ENCODE data around the gene ZNF438. TPM values are rescaled to one million over a fixed set of nuclear protein-coding genes. Genes with fewer than 3 reads are reported as not detected.
"Not testable (repeated sequence)": the region's sequence is repeated elsewhere in the genome, so short reads cannot be mapped to it uniquely, and the experiment has no call there.

The ZNF438 gene
- total RNA-seq, 1 experiment from 2014 or later = 0.26 TPM

DNA sequence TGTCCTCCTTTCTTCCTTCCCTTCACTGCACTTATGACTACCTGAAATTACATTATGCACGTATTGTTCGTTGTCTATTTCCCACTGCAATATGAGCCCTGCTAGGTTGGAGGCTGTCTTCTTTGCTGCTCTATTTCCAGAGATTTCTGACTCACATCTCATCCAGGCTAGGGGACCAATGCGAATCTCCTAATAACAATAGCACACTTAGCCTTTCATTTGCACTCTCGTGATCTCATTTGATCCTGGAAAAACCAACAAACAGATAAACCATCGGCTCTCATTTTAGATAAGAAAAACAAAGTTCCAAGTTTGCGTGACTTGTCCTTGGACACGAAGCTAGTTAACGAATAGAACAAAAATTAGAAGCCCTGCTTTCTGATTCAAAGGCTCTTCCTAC, 1.4 kb downstream of the ZNF438 start:
- H3K4me2 ChIP-seq (ENCODE audit: low read depth, low read length, poor library complexity, severe bottlenecking) = no peak overlapping the region
- no peaks in the 10 kb centered on the region for H3K9me3 ChIP-seq (ENCODE audit: low read length)
- H4K20me1 ChIP-seq (ENCODE audit: insufficient read depth, low read depth, low read length) = no peaks in the 10 kb centered on the region
- H3K9ac ChIP-seq (ENCODE audit: low read length) = no peak overlapping the region
- H3K79me2 ChIP-seq (ENCODE audit: low read length) = no peaks in the 10 kb centered on the region
- no peaks in the 10 kb centered on the region for H3K9me2 ChIP-seq (replicated peaks; ENCODE audit: insufficient read depth, low read length)
- peaks cover 15% of the 10 kb centered on the region for H3K4me1 ChIP-seq (ENCODE audit: low read length)
- H3K36me3 ChIP-seq (ENCODE audit: insufficient read depth, low read length) = no peaks in the 10 kb centered on the region
- no peak overlapping the region for H2AFZ ChIP-seq (ENCODE audit: low read length)
- no peak overlapping the region for H3K27ac ChIP-seq (ENCODE audit: low read length)
- no peak for DNase-seq
- H3K27me3 ChIP-seq (ENCODE audit: low read length) = no peaks in the 10 kb centered on the region
- no peak overlapping the region for H3K4me3 ChIP-seq (ENCODE audit: low read length)

GRCh38 chr10:31028081-31028480, 3.6 kb downstream of the ZNF438 start:
- no peaks in the 10 kb centered on the region for H3K79me2 ChIP-seq (ENCODE audit: low read length)
- H3K27ac ChIP-seq (ENCODE audit: low read length) = no peak overlapping the region
- H4K20me1 ChIP-seq (ENCODE audit: insufficient read depth, low read depth, low read length) = no peaks in the 10 kb centered on the region
- H2AFZ ChIP-seq (ENCODE audit: low read length) = no peak overlapping the region
- no peaks in the 10 kb centered on the region for H3K36me3 ChIP-seq (ENCODE audit: insufficient read depth, low read length)
- no peak overlapping the region for H3K4me2 ChIP-seq (ENCODE audit: low read depth, low read length, poor library complexity, severe bottlenecking)
- H3K4me1 ChIP-seq (ENCODE audit: low read length) = peaks cover 15% of the 10 kb centered on the region
- no peak overlapping the region for H3K9ac ChIP-seq (ENCODE audit: low read length)
- no peaks in the 10 kb centered on the region for H3K9me3 ChIP-seq (ENCODE audit: low read length)
- no peak overlapping the region for H3K4me3 ChIP-seq (ENCODE audit: low read length)
- H3K9me2 ChIP-seq (replicated peaks; ENCODE audit: insufficient read depth, low read length) = no peaks in the 10 kb centered on the region
- no peak for DNase-seq
- H3K27me3 ChIP-seq (ENCODE audit: low read length) = no peaks in the 10 kb centered on the region

DNA sequence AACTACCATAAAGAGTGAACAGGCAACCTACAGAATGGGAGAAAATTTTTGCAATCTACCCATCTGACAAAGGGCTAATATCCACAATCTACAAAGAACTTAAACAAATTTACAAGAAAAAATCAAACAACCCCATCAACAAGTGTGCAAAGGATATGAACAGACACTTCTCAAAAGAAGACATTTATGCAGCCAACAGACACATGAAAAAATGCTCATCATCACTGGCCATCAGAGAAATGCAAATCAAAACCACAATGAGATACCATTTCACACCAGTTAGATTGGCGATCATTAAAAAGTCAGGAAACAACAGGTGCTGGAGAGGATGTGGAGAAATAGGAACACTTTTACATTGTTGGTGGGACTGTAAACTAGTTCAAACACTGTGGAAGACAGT, 5.4 kb downstream of the ZNF438 start:
- H3K4me2 ChIP-seq (ENCODE audit: low read depth, low read length, poor library complexity, severe bottlenecking); H3K9me3 ChIP-seq (ENCODE audit: low read length); DNase-seq; H3K79me2 ChIP-seq (ENCODE audit: low read length); H3K9ac ChIP-seq (ENCODE audit: low read length); H4K20me1 ChIP-seq (ENCODE audit: insufficient read depth, low read depth, low read length); H3K27me3 ChIP-seq (ENCODE audit: low read length); H3K27ac ChIP-seq (ENCODE audit: low read length); H3K4me1 ChIP-seq (ENCODE audit: low read length); H3K4me3 ChIP-seq (ENCODE audit: low read length); H3K36me3 ChIP-seq (ENCODE audit: insufficient read depth, low read length); H2AFZ ChIP-seq (ENCODE audit: low read length); H3K9me2 ChIP-seq (replicated peaks; ENCODE audit: insufficient read depth, low read length): not testable (repeated sequence)

- no peaks in the 10 kb centered on the region for H3K9me2 ChIP-seq (replicated peaks; ENCODE audit: insufficient read depth, low read length)
- H3K4me2 ChIP-seq (ENCODE audit: low read depth, low read length, poor library complexity, severe bottlenecking) = no peak overlapping the region
- no peak overlapping the region for H3K9ac ChIP-seq (ENCODE audit: low read length)
- H3K4me3 ChIP-seq (ENCODE audit: low read length) = no peak overlapping the region
- no peaks in the 10 kb centered on the region for H3K36me3 ChIP-seq (ENCODE audit: insufficient read depth, low read length)
- H3K27me3 ChIP-seq (ENCODE audit: low read length) = no peaks in the 10 kb centered on the region
- no peaks in the 10 kb centered on the region for H4K20me1 ChIP-seq (ENCODE audit: insufficient read depth, low read depth, low read length)
- no peak overlapping the region for H2AFZ ChIP-seq (ENCODE audit: low read length)
- no peaks in the 10 kb centered on the region for H3K79me2 ChIP-seq (ENCODE audit: low read length)
- no peak overlapping the region for H3K27ac ChIP-seq (ENCODE audit: low read length)
- no peak for DNase-seq
- no peaks in the 10 kb centered on the region for H3K4me1 ChIP-seq (ENCODE audit: low read length)
- no peaks in the 10 kb centered on the region for H3K9me3 ChIP-seq (ENCODE audit: low read length)
Observed at GRCh38 chr10:31025142-31025541, 6.5 kb downstream of the ZNF438 start.

DNA sequence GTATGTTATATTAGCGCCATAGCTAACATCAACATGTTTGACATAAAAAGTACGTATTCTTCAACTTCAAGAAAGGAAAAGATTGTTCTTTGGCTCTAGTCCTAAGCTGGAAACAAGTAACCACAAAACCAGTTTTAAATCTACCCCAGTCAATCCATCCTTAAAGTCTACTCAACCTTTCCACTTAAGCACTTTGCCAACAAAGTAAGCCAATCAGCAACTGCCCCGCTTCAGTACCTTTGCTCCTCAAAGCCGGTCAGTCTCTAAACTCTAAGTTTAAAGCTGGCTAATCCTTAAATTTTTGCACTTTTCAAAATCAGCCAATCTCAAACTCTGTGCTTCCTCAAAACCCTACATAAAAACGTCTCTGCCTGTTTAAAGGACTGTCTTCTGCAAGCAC, 8.1 kb downstream of the ZNF438 start:
- Histone ChIP-seq H3K9me2 (replicated peaks; ENCODE audit: insufficient read depth, low read length) (no peaks in the 10 kb centered on the region), H3K9ac (ENCODE audit: low read length) (no peak overlapping the region), H3K4me1 (ENCODE audit: low read length) (no peaks in the 10 kb centered on the region), H3K9me3 (ENCODE audit: low read length) (no peaks in the 10 kb centered on the region), H3K4me3 (ENCODE audit: low read length) (no peak overlapping the region), H3K79me2 (ENCODE audit: low read length) (no peaks in the 10 kb centered on the region), H3K36me3 (ENCODE audit: insufficient read depth, low read length) (no peaks in the 10 kb centered on the region), H3K27me3 (ENCODE audit: low read length) (no peaks in the 10 kb centered on the region), H3K27ac (ENCODE audit: low read length) (no peak overlapping the region), H3K4me2 (ENCODE audit: low read depth, low read length, poor library complexity, severe bottlenecking) (no peak overlapping the region), H4K20me1 (ENCODE audit: insufficient read depth, low read depth, low read length) (0 out of 2 replicates have a peak, but pooled peaks cover 5% of the 10 kb centered on the region), H2AFZ (ENCODE audit: low read length) (no peak overlapping the region)
- no peak for DNase-seq

GRCh38 chr10:31020209-31020608, 11.5 kb downstream of the ZNF438 start:
- H3K9me3 ChIP-seq (ENCODE audit: low read length) = no peaks in the 10 kb centered on the region
- H3K79me2 ChIP-seq (ENCODE audit: low read length) = no peaks in the 10 kb centered on the region
- 0 out of 2 replicates have a peak, but pooled peaks cover 8% of the 10 kb centered on the region for H4K20me1 ChIP-seq (ENCODE audit: insufficient read depth, low read depth, low read length)

DNA sequence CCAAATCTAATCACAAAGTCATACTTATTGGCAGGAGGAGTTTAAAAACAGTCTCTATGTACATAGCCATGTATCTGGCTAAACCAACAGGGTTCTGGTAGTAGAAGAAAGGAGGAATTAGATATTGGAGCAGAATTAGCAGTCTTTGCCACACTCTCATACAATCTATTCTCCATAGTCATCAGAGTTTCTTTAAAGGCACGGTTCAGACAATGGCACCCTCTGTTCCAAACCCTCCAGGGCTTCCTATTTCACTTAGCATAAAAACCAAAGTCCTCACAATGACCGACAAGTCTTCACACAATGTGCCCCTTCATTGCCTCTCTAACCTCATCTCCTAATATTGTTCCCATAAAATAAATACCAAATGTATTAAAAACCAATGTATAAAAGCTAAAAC, 12.7 kb downstream of the ZNF438 start:
- H3K36me3 ChIP-seq (ENCODE audit: insufficient read depth, low read length) = no peaks in the 10 kb centered on the region
- H3K4me3 ChIP-seq (ENCODE audit: low read length) = no peak overlapping the region
- H3K9ac ChIP-seq (ENCODE audit: low read length) = no peak overlapping the region
- DNase-seq = no peak
- H4K20me1 ChIP-seq (ENCODE audit: insufficient read depth, low read depth, low read length) = 0 out of 2 replicates have a peak, but pooled peaks cover 8% of the 10 kb centered on the region
- H3K4me1 ChIP-seq (ENCODE audit: low read length) = no peaks in the 10 kb centered on the region
- no peaks in the 10 kb centered on the region for H3K9me2 ChIP-seq (replicated peaks; ENCODE audit: insufficient read depth, low read length)
- H3K4me2 ChIP-seq (ENCODE audit: low read depth, low read length, poor library complexity, severe bottlenecking) = no peak overlapping the region
- no peaks in the 10 kb centered on the region for H3K9me3 ChIP-seq (ENCODE audit: low read length)
- no peak overlapping the region for H3K27ac ChIP-seq (ENCODE audit: low read length)
- no peaks in the 10 kb centered on the region for H3K27me3 ChIP-seq (ENCODE audit: low read length)
- no peak overlapping the region for H2AFZ ChIP-seq (ENCODE audit: low read length)
- no peaks in the 10 kb centered on the region for H3K79me2 ChIP-seq (ENCODE audit: low read length)

More at GRCh38 chr10:31020209-31020608, 11.5 kb downstream of the ZNF438 start:
- H3K4me3 ChIP-seq (ENCODE audit: low read length) = no peak overlapping the region
- DNase-seq = no peak
- H3K9ac ChIP-seq (ENCODE audit: low read length) = no peak overlapping the region
- no peaks in the 10 kb centered on the region for H3K4me1 ChIP-seq (ENCODE audit: low read length)
- H3K9me2 ChIP-seq (replicated peaks; ENCODE audit: insufficient read depth, low read length) = no peaks in the 10 kb centered on the region
- no peak overlapping the region for H3K27ac ChIP-seq (ENCODE audit: low read length)
- H3K4me2 ChIP-seq (ENCODE audit: low read depth, low read length, poor library complexity, severe bottlenecking) = no peak overlapping the region
- no peaks in the 10 kb centered on the region for H3K27me3 ChIP-seq (ENCODE audit: low read length)
- H3K36me3 ChIP-seq (ENCODE audit: insufficient read depth, low read length) = no peaks in the 10 kb centered on the region
- no peak overlapping the region for H2AFZ ChIP-seq (ENCODE audit: low read length)

DNA sequence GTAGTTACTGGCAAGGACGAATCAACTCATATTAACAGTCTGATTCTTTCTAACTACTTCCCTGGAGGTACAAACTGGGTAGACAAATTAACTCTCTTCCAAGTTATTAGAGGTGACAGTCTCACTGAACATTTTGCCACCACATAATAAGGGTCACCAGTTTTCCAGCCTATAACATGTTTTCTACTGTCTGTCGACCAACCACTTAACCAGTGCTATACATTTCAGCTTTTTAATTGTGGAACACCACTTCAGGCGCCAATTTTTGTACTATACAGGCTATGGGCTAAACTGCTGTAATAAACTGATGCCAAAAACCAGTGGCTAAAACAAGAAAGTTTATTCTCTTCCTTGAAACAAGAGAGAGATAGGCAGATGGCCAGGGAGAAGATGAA, 13.3 kb downstream of the ZNF438 start:
- Histone ChIP-seq H3K9me3 (ENCODE audit: low read length) (no peaks in the 10 kb centered on the region), H3K4me2 (ENCODE audit: low read depth, low read length, poor library complexity, severe bottlenecking) (no peak overlapping the region), H3K4me1 (ENCODE audit: low read length) (no peaks in the 10 kb centered on the region), H3K27ac (ENCODE audit: low read length) (no peak overlapping the region), H3K9me2 (replicated peaks; ENCODE audit: insufficient read depth, low read length) (no peaks in the 10 kb centered on the region), H2AFZ (ENCODE audit: low read length) (no peak overlapping the region), H3K79me2 (ENCODE audit: low read length) (no peaks in the 10 kb centered on the region), H3K4me3 (ENCODE audit: low read length) (no peak overlapping the region), H4K20me1 (ENCODE audit: insufficient read depth, low read depth, low read length) (0 out of 2 replicates have a peak, but pooled peaks cover 8% of the 10 kb centered on the region), H3K36me3 (ENCODE audit: insufficient read depth, low read length) (no peaks in the 10 kb centered on the region), H3K9ac (ENCODE audit: low read length) (no peak overlapping the region), H3K27me3 (ENCODE audit: low read length) (no peaks in the 10 kb centered on the region)
- no peak for DNase-seq
